GM23248 (cell line): ENCODE measurements around the gene ZNF622. TPM values are rescaled to one million over a fixed set of nuclear protein-coding genes. Genes with fewer than 3 reads are reported as not detected.
A peak's percentile ranks its signal among the peaks of the same experiment; 100 is the strongest.

ENCODE experiments used
- DNase-seq: peaks from one replicate; pipeline ENCODE4 v3.0.0-alpha.2; 2015
- H2AFZ ChIP-seq: fragments of 200-600 bp; sonication (generic); 2 replicates; pipeline ENCODE4 v1.6.1; 2016; ENCODE audit warnings: antibody characterized with exemption
- H3F3A ChIP-seq: fragments of 200-600 bp; sonication (generic); 2 replicates; pipeline ENCODE4 v1.6.1; 2016; ENCODE audit warnings: mild to moderate bottlenecking, antibody characterized with exemption, mixed run types; ENCODE audit not compliant: insufficient read depth
- H3K27ac ChIP-seq: fragments of 200-600 bp; sonication (generic); 2 replicates; pipeline ENCODE4 v1.5.1; 2016; ENCODE audit warnings: mild to moderate bottlenecking
- H3K27me3 ChIP-seq: fragments of 200-600 bp; sonication (generic); replicated peaks from 2 replicates; pipeline ENCODE4 v1.6.1; 2016; ENCODE audit warnings: mild to moderate bottlenecking; ENCODE audit not compliant: insufficient read depth
- H3K36me3 ChIP-seq: fragments of 200-600 bp; sonication (generic); 2 replicates; pipeline ENCODE4 v1.6.1; 2016; ENCODE audit warnings: low read depth, mild to moderate bottlenecking
- H3K4me1 ChIP-seq: fragments of 200-600 bp; sonication (generic); 2 replicates; pipeline ENCODE4 v1.6.1; 2016; ENCODE audit warnings: mild to moderate bottlenecking; ENCODE audit not compliant: insufficient read depth
- H3K4me2 ChIP-seq: fragments of 200-600 bp; sonication (generic); one replicate; pipeline ENCODE4 v1.6.1; 2016; ENCODE audit warnings: mild to moderate bottlenecking; ENCODE audit not compliant: unreplicated experiment
- H3K4me3 ChIP-seq: fragments of 200-600 bp; sonication (generic); 2 replicates; pipeline ENCODE4 v1.5.1; 2016; ENCODE audit warnings: mild to moderate bottlenecking
- H3K79me2 ChIP-seq: fragments of 200-600 bp; sonication (generic); 2 replicates; pipeline ENCODE4 v1.6.1; 2016; ENCODE audit warnings: mild to moderate bottlenecking; ENCODE audit not compliant: insufficient read depth
- H3K9ac ChIP-seq: fragments of 200-600 bp; sonication (generic); 2 replicates; pipeline ENCODE4 v1.6.1; 2016; ENCODE audit warnings: mild to moderate bottlenecking
- H3K9me2 ChIP-seq: fragments of 200-600 bp; sonication (generic); 2 replicates; pipeline ENCODE4 v1.6.1; 2016; ENCODE audit warnings: mixed run types, mild to moderate bottlenecking, moderate library complexity; ENCODE audit not compliant: insufficient read depth
- H3K9me3 ChIP-seq: fragments of 200-600 bp; sonication (generic); one replicate; pipeline ENCODE4 v1.6.1; 2017; ENCODE audit warnings: low read depth
- H4K20me1 ChIP-seq: fragments of 200-600 bp; sonication (generic); 2 replicates; pipeline ENCODE4 v1.6.0; 2016; ENCODE audit not compliant: insufficient read depth
- EZH2 ChIP-seq: fragments of 200-600 bp; sonication (generic); IDR thresholded peaks from 2 replicates; pipeline ENCODE4 v1.6.1; 2018; ENCODE audit warnings: antibody characterized with exemption, mild to moderate bottlenecking; ENCODE audit not compliant: insufficient read depth, poor library complexity, severe bottlenecking
- EZH2phosphoT487 ChIP-seq: fragments of 200-600 bp; sonication (generic); IDR thresholded peaks from 2 replicates; pipeline ENCODE4 v1.6.1; 2018; ENCODE audit warnings: antibody characterized with exemption, moderate library complexity, mild to moderate bottlenecking, low read depth; ENCODE audit not compliant: insufficient read depth
- WGBS, 2 experiments: methylation state at CpG; one replicate each; pipeline ENCODE4 v1.1.6; 2015 to 2017; ENCODE audit warnings: low lambda C conversion rate in 2 of 2, low coverage in 1 of 2; ENCODE audit errors: missing lambda C conversion rate in 2 of 2; 5-methylcytosine and 5-hydroxymethylcytosine counted together
- in situ Hi-C: fragments of 300-500 bp; cut with MboI; formaldehyde crosslinking; loops from 2 replicates; pipeline ENCODE4 v1.15.0; 2020
- polyA plus RNA-seq: library from polyadenylated mRNA; unstranded; fragments of >200 nt; fragmentation: Nextera tagmentation; extraction: Ambion mirVana; gene quantifications from 2 replicates; pipeline ENCODE4 v1.2.1, GENCODE V29; 2016
- total RNA-seq: library from RNA; depleted of rRNA; stranded (reverse); fragments of >200 nt; shearing (Covaris generic); gene quantifications from 2 replicates; pipeline ENCODE4 v1.2.3, GENCODE V29; 2014

ZNF622 gene
- total and polyA plus RNA-seq, 2 experiments from 2014 or later, result 52.1 to 58.1 TPM

GRCh38 chr5:16467363-16468219 is 2.0 kb upstream of the ZNF622 start:
- Histone ChIP-seq H3K79me2 (peaks cover 90% of the 10 kb centered on the region), H3K27ac (peak overlapping the region; percentile 68), H3K4me2 (peak overlapping the region; percentile 100), H3K4me1 (peaks cover 34% of the 10 kb centered on the region), H3K9me3 (no peaks in the 10 kb centered on the region), H4K20me1 (no peaks in the 10 kb centered on the region; the same call in 1 of the 2 replicates), H3K9ac (0 out of 2 replicates have a peak overlapping the region, but pooled peaks have one; percentile 88), H3K36me3 (peaks cover 8% of the 10 kb centered on the region), H3F3A (peaks cover 29% of the 10 kb centered on the region), H2AFZ (peak overlapping the region; percentile 95; the same call in 1 of the 2 replicates), H3K27me3 (no peaks in the 10 kb centered on the region), H3K9me2 (no peaks in the 10 kb centered on the region), H3K4me3 (peak overlapping the region; percentile 93)
- peak; percentile 89 for DNase-seq
- WGBS, 2 experiments, result 37 to 38% methylated on average over 3 of the region's 3 CpGs
- in situ Hi-C loops, result no loop called here
- no peak for TF ChIP-seq EZH2

- H3K4me3 ChIP-seq, result peak overlapping the region; percentile 93
- H3K27me3 ChIP-seq, result no peaks in the 10 kb centered on the region
- in situ Hi-C loops, result no loop called here
- peak overlapping the region; percentile 68 for H3K27ac ChIP-seq
- peaks cover 61% of the 10 kb centered on the region for H3K4me1 ChIP-seq
- peaks cover 55% of the 10 kb centered on the region for H3F3A ChIP-seq
- H4K20me1 ChIP-seq, result peaks cover 4% of the 10 kb centered on the region; the same call in 1 of the 2 replicates
- peak overlapping the region; percentile 88 for H3K9ac ChIP-seq
- H3K9me3 ChIP-seq, result no peaks in the 10 kb centered on the region
- peaks cover 30% of the 10 kb centered on the region for H3K36me3 ChIP-seq
- H3K9me2 ChIP-seq, result no peaks in the 10 kb centered on the region
- peak; percentile 63 for DNase-seq
- H2AFZ ChIP-seq, result peak overlapping the region; percentile 95
- peak overlapping the region; percentile 100 for H3K4me2 ChIP-seq
- peaks cover 87% of the 10 kb centered on the region for H3K79me2 ChIP-seq
- no peak for TF ChIP-seq EZH2phosphoT487
- no peak for TF ChIP-seq EZH2
- 6 to 8% methylated on average over 37 to 40 of the region's 40 CpGs for WGBS, 2 experiments
Measured at GRCh38 chr5:16464664-16465543, 696 bp downstream of the ZNF622 start.

- Histone ChIP-seq H3F3A (peaks cover 62% of the 10 kb centered on the region), H3K9ac (peak overlapping the region; percentile 88), H3K4me2 (peak overlapping the region; percentile 100), H3K4me3 (peak overlapping the region; percentile 93), H3K27me3 (no peaks in the 10 kb centered on the region), H2AFZ (no peak overlapping the region), H3K9me3 (no peaks in the 10 kb centered on the region), H3K4me1 (peaks cover 67% of the 10 kb centered on the region), H4K20me1 (peaks cover 4% of the 10 kb centered on the region; the same call in 1 of the 2 replicates), H3K79me2 (peaks cover 87% of the 10 kb centered on the region), H3K27ac (no peak overlapping the region), H3K36me3 (peaks cover 30% of the 10 kb centered on the region), H3K9me2 (no peaks in the 10 kb centered on the region)
- in situ Hi-C loops, result no loop called here
- DNase-seq, result no peak
- TF ChIP-seq EZH2phosphoT487 (no peak), EZH2 (no peak)
- WGBS, 2 experiments, result 86 to 93% methylated on average over 1 of the region's 1 CpG
Measured at GRCh38 chr5:16464231-16464630, 1.4 kb downstream of the ZNF622 start.

- peaks cover 75% of the 10 kb centered on the region for H3F3A ChIP-seq
- H3K4me2 ChIP-seq, result peak overlapping the region; percentile 100
- peak overlapping the region; percentile 5; the same call in 1 of the 2 replicates for H3K9ac ChIP-seq
- peaks cover 43% of the 10 kb centered on the region for H3K36me3 ChIP-seq
- 0 out of 2 replicates have a peak, but pooled peaks cover 4% of the 10 kb centered on the region for H4K20me1 ChIP-seq
- peaks cover 75% of the 10 kb centered on the region for H3K4me1 ChIP-seq
- no peak overlapping the region for H2AFZ ChIP-seq
- H3K79me2 ChIP-seq, result peaks cover 91% of the 10 kb centered on the region
- H3K27ac ChIP-seq, result peak overlapping the region; percentile 64
- peak; percentile 83 for DNase-seq
- H3K9me3 ChIP-seq, result no peaks in the 10 kb centered on the region
- H3K9me2 ChIP-seq, result no peaks in the 10 kb centered on the region
- TF ChIP-seq EZH2 (no peak), EZH2phosphoT487 (peak; percentile 71; the same call in 1 of the 2 replicates)
- H3K4me3 ChIP-seq, result peak overlapping the region; percentile 28
- no peaks in the 10 kb centered on the region for H3K27me3 ChIP-seq
- 61 to 67% methylated on average over 1 of the region's 1 CpG for WGBS, 2 experiments
- in situ Hi-C loops, result no loop called here
Measured at GRCh38 chr5:16461782-16462181, 3.8 kb downstream of the ZNF622 start.
